AG20443 (cell line): Measurements from ENCODE around the gene OPHN1.

ENCODE experiments used
- DNase-seq: peaks from one replicate; pipeline ENCODE4 v3.0.0; 2012; ENCODE audit warnings: low spot score, mixed read lengths

OPHN1 gene

GRCh38 chrX:68249401-68249831 lies 183.9 kb downstream of the OPHN1 start:
- DNase-seq: no peak

- DNase-seq: no peak
Observed at GRCh38 chrX:68238568-68238967, 194.7 kb downstream of the OPHN1 start.

- DNase-seq: no peak
Observed at GRCh38 chrX:68234171-68234910, 199.0 kb downstream of the OPHN1 start.

GRCh38 chrX:68232206-68232605 lies 201.1 kb downstream of the OPHN1 start:
- no peak for DNase-seq

GRCh38 chrX:68209008-68209407 lies 224.3 kb downstream of the OPHN1 start:
- DNase-seq: no peak

GRCh38 chrX:68204521-68205038 lies 228.7 kb downstream of the OPHN1 start:
- no peak for DNase-seq

GRCh38 chrX:68203646-68204045 lies 229.6 kb downstream of the OPHN1 start:
- DNase-seq: no peak

GRCh38 chrX:68203211-68203610 lies 230.1 kb downstream of the OPHN1 start:
- no peak for DNase-seq

GRCh38 chrX:68199062-68199848 lies 234.0 kb downstream of the OPHN1 start:
- no peak for DNase-seq

GRCh38 chrX:68196939-68197791 lies 236.1 kb downstream of the OPHN1 start:
- DNase-seq: peak; percentile 54

- no peak for DNase-seq
Observed at GRCh38 chrX:68195561-68195960, 237.7 kb downstream of the OPHN1 start.

GRCh38 chrX:68193786-68194185 lies 239.5 kb downstream of the OPHN1 start:
- no peak for DNase-seq

- no peak for DNase-seq
Observed at GRCh38 chrX:68193234-68193633, 240.1 kb downstream of the OPHN1 start.

GRCh38 chrX:68190799-68191198 lies 242.5 kb downstream of the OPHN1 start:
- no peak for DNase-seq

- DNase-seq: no peak
Observed at GRCh38 chrX:68186552-68187262, 246.6 kb downstream of the OPHN1 start.

GRCh38 chrX:68185161-68185560 lies 248.1 kb downstream of the OPHN1 start:
- DNase-seq: no peak

- peak; percentile 15 for DNase-seq
Observed at GRCh38 chrX:68183612-68184214, 249.6 kb downstream of the OPHN1 start.

- no peak for DNase-seq
Observed at GRCh38 chrX:68180579-68180978, 252.7 kb downstream of the OPHN1 start.

- DNase-seq: no peak
Observed at GRCh38 chrX:68179355-68179754, 253.9 kb downstream of the OPHN1 start.

- no peak for DNase-seq
Observed at GRCh38 chrX:68177542-68177941, 255.8 kb downstream of the OPHN1 start.

GRCh38 chrX:68175562-68175961 lies 257.7 kb downstream of the OPHN1 start:
- DNase-seq: peak; percentile 11
